Endothelial cell of umbilical vein (primary cell): ENCODE measurements around the gene ULBP3. TPM values are rescaled to one million over a fixed set of nuclear protein-coding genes. Genes with fewer than 3 reads are reported as not detected.

Experiments
- BruUV-seq: library from RNA; stranded (reverse); fragments of 400-500 nt; replicated peaks from 2 replicates; lab custom pipeline; 2021; lab: Mats Ljungman, UMichigan
- CTCF ChIA-PET: fragments of 300-600, 350-600 bp; sonication (Branson Sonifier 250); formaldehyde crosslinking; loops from one replicate; lab custom pipeline; 2021; ENCODE audit warnings: antibody characterized with exemption, inconsistent platforms; lab: Charles Lee
- POLR2A ChIA-PET: fragments of 300-600, 350-600 bp; sonication (Branson Sonifier 250); formaldehyde crosslinking; loops from one replicate; lab custom pipeline; 2021; ENCODE audit warnings: antibody characterized with exemption, inconsistent platforms; lab: Charles Lee
- DNase-seq: peaks from one replicate; pipeline ENCODE4 v3.0.0-alpha.2; 2011; ENCODE audit warnings: low read depth, low spot score
- FAIRE-seq: peaks from 2 replicates; lab custom pipeline; 2011; peaks lifted over from hg19 to GRCh38; lab: Jason Lieb, UNC
- H2AFZ ChIP-seq: 2 replicates; pipeline ENCODE4 v1.6.0; 2012; ENCODE audit warnings: low read depth, low read length, control low read depth, inconsistent platforms
- H3K27ac ChIP-seq: 2 replicates; pipeline ENCODE4 v1.5.1; 2011; ENCODE audit warnings: low read depth, mild to moderate bottlenecking, control low read depth, low read length, moderate library complexity; ENCODE audit not compliant: insufficient read depth
- H3K27me3 ChIP-seq, 2 experiments: 2 replicates each; pipeline versions ENCODE4 v1.6.0 to v1.6.1; 2011; ENCODE audit warnings: low read length in 2 of 2, mixed read lengths in 1 of 2; ENCODE audit not compliant: control insufficient read depth in 2 of 2, insufficient read depth in 2 of 2
- H3K36me3 ChIP-seq, 2 experiments: 2 replicates in 1 of 2; 3 replicates in 1 of 2; pipeline ENCODE4 v1.5.1; 2011; ENCODE audit warnings: low read length in 2 of 2, mild to moderate bottlenecking in 1 of 2, moderate library complexity in 1 of 2; ENCODE audit not compliant: control insufficient read depth in 2 of 2, insufficient read depth in 2 of 2; ENCODE audit errors: extremely low read depth in 1 of 2
- H3K4me1 ChIP-seq: 3 replicates; pipeline ENCODE4 v1.5.1; 2011; ENCODE audit warnings: mild to moderate bottlenecking, low read length; ENCODE audit not compliant: control insufficient read depth, insufficient read depth; ENCODE audit errors: extremely low read depth
- H3K4me2 ChIP-seq: 2 replicates; pipeline ENCODE4 v1.6.1; 2011; ENCODE audit warnings: low read length, control low read depth, mixed read lengths; ENCODE audit not compliant: insufficient read depth
- H3K4me3 ChIP-seq, 3 experiments: fragments of 200-600 bp in 1 of 3; sonication (generic), shearing (Covaris generic) in 1 of 3; replicated peaks in 1 of 3; 2 replicates each; pipeline ENCODE4 v1.5.1; 2011 to 2016; ENCODE audit warnings: control low read depth in 3 of 3, low read length in 3 of 3, mild to moderate bottlenecking in 2 of 3, inconsistent platforms in 1 of 3, low read depth in 1 of 3, moderate library complexity in 1 of 3; ENCODE audit not compliant: insufficient read depth in 1 of 3
- H3K79me2 ChIP-seq: 2 replicates; pipeline ENCODE4 v1.6.0; 2012; ENCODE audit warnings: low read length, inconsistent platforms; ENCODE audit not compliant: control insufficient read depth, insufficient read depth
- H3K9ac ChIP-seq: replicated peaks from 2 replicates; pipeline ENCODE3; 2011; ENCODE audit warnings: low read length, control low read depth; ENCODE audit not compliant: insufficient read depth; ENCODE audit errors: extremely low read depth
- H3K9me1 ChIP-seq: replicated peaks from 3 replicates; pipeline ENCODE4 v1.6.0; 2011; ENCODE audit warnings: mild to moderate bottlenecking, low read length; ENCODE audit not compliant: control insufficient read depth, insufficient read depth; ENCODE audit errors: extremely low read depth
- H3K9me3 ChIP-seq: replicated peaks from 2 replicates; pipeline ENCODE4 v1.5.1; 2012; ENCODE audit warnings: low read length, inconsistent platforms; ENCODE audit not compliant: control insufficient read depth, insufficient read depth
- H4K20me1 ChIP-seq: replicated peaks from 2 replicates; pipeline ENCODE3; 2011; ENCODE audit warnings: mild to moderate bottlenecking, low read length; ENCODE audit not compliant: control insufficient read depth, insufficient read depth; ENCODE audit errors: extremely low read depth
- EZH2 ChIP-seq: IDR thresholded peaks from 2 replicates; pipeline ENCODE4 v1.6.1; 2012; ENCODE audit warnings: borderline replicate concordance, low read depth, mild to moderate bottlenecking, moderate library complexity, low read length, inconsistent platforms; ENCODE audit not compliant: severe bottlenecking
- FOS ChIP-seq: IDR thresholded peaks from 2 replicates; pipeline ENCODE4 v1.6.1; 2011; ENCODE audit warnings: mild to moderate bottlenecking, low read length, moderate library complexity, borderline replicate concordance; ENCODE audit not compliant: insufficient read depth
- GATA2 ChIP-seq: IDR thresholded peaks from 2 replicates; pipeline ENCODE4 v1.7.0; 2011; ENCODE audit warnings: low read depth, mild to moderate bottlenecking, moderate library complexity, mixed read lengths, low read length; ENCODE audit not compliant: insufficient read length, insufficient read depth
- JUN ChIP-seq: IDR thresholded peaks from 2 replicates; pipeline ENCODE4 v1.6.1; 2011; ENCODE audit warnings: borderline replicate concordance, low read depth; ENCODE audit not compliant: insufficient read length, insufficient read depth
- MYC ChIP-seq: IDR thresholded peaks from one replicate; pipeline ENCODE4 v1.6.1; 2011; ENCODE audit warnings: mild to moderate bottlenecking, low read depth, low read length
- POLR2A ChIP-seq: IDR thresholded peaks from 2 replicates; pipeline ENCODE4 v1.6.1; 2012; ENCODE audit warnings: low read depth, mild to moderate bottlenecking, control low read depth, low read length
- POLR2AphosphoS5 ChIP-seq: IDR thresholded peaks from 2 replicates; pipeline ENCODE4 v1.6.1; 2012; ENCODE audit warnings: low read depth, mild to moderate bottlenecking, control low read depth, low read length, moderate library complexity; ENCODE audit not compliant: insufficient read depth
- dilution Hi-C: fragments of 300-500 bp; cut with MboI; formaldehyde crosslinking; loops from one replicate; pipeline ENCODE4 v1.15.0; 2019; ENCODE audit warnings: low sequenced_read_pairs; ENCODE audit not compliant: extremely low pct_ligation_motif_present
- intact Hi-C: fragments of 100-400 bp; cut with micrococcal nuclease; formaldehyde crosslinking; loops from one replicate; pipeline ENCODE4 v1.10.0; 2022
- polyA plus RNA-seq, 4 experiments: library from polyadenylated mRNA; depleted of rRNA in 3 of 4; stranded (reverse) in 3 of 4; unstranded in 1 of 4; fragments of >200 nt; gene quantifications; 2 replicates each; pipeline versions ENCODE4 v1.2.1 to v1.2.3, GENCODE V29; 2011 to 2012; ENCODE audit warnings: missing spikeins in 1 of 4
- total RNA-seq: library from RNA; stranded (reverse); gene quantifications from 2 replicates; pipeline ENCODE4 v1.2.3, GENCODE V29; 2021
- TF ChIP-seq, protein P1 (sequence below): IDR thresholded peaks from 2 replicates; pipeline ENCODE4 v1.6.1; 2011; ENCODE audit not compliant: insufficient read depth, insufficient read length
- TF ChIP-seq, protein P2 (sequence below), 2 donors: IDR thresholded peaks; 1 replicate in 1 of 2; 2 replicates in 1 of 2; pipeline ENCODE4 v1.5.1; 2011; ENCODE audit warnings: low read length in 2 of 2, mild to moderate bottlenecking in 2 of 2, moderate library complexity in 2 of 2, control low read depth in 1 of 2, inconsistent platforms in 1 of 2, low read depth in 1 of 2; ENCODE audit not compliant: insufficient read depth in 1 of 2; ENCODE audit errors: extremely low read depth in 1 of 2

Gene ULBP3
- total and polyA plus RNA-seq, 2 donors (not counting 3 experiments of a cell fraction or from before 2014, with no cell fraction given): 7.1 to 12.8 TPM

DNA sequence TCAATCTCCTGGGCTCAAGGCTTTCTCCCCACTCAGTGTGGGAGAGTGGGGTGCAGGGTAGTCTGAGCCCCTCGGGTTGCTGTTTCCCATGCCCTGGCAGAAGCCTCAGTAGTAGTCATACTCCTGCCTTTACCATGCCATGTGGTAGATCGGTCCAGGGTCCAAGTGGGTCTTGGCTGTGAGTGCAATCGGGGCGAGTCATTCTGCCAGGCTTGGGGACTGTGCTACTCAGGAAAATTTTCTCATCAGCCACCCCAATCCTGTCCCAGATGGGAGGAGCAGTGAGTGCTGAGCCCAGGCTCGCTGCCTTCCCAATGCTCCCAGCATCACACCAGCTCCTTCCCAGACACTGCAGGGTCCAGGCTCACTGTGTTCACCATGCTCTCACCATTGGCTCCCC is 32.8 kb downstream of the ULBP3 start:
- dilution Hi-C loops: no loop called here
- Histone ChIP-seq H3K4me2 (no peak overlapping the region), H3K79me2 (no peaks in the 10 kb centered on the region), H3K4me1 (no peaks in the 10 kb centered on the region), H3K9me1 (no peaks in the 10 kb centered on the region), H3K9me3 (no peaks in the 10 kb centered on the region), H4K20me1 (no peaks in the 10 kb centered on the region), H3K9ac (no peak overlapping the region), H3K27me3 (peaks cover 56 to 63% of the 10 kb centered on the region in 2 experiments), H3K4me3 (no peak overlapping the region), H3K27ac (no peak overlapping the region), H2AFZ (no peak overlapping the region), H3K36me3 (no peaks in the 10 kb centered on the region)
- FAIRE-seq (no peak), DNase-seq (no peak)
- ChIA-PET CTCF (interaction anchor here (1.4 kb wide), 1 partner anchor 19 kb away, joined by 3 read pairs; no protein-coding TSS in a partner anchor), POLR2A (no interaction called here)
- no peak for TF ChIP-seq POLR2AphosphoS5
- TF ChIP-seq POLR2A: no peak
- TF ChIP-seq MYC: no peak
- TF ChIP-seq, protein P1, sequence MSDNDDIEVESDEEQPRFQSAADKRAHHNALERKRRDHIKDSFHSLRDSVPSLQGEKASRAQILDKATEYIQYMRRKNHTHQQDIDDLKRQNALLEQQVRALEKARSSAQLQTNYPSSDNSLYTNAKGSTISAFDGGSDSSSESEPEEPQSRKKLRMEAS: no peak
- no peak for TF ChIP-seq JUN
- TF ChIP-seq, protein P2, sequence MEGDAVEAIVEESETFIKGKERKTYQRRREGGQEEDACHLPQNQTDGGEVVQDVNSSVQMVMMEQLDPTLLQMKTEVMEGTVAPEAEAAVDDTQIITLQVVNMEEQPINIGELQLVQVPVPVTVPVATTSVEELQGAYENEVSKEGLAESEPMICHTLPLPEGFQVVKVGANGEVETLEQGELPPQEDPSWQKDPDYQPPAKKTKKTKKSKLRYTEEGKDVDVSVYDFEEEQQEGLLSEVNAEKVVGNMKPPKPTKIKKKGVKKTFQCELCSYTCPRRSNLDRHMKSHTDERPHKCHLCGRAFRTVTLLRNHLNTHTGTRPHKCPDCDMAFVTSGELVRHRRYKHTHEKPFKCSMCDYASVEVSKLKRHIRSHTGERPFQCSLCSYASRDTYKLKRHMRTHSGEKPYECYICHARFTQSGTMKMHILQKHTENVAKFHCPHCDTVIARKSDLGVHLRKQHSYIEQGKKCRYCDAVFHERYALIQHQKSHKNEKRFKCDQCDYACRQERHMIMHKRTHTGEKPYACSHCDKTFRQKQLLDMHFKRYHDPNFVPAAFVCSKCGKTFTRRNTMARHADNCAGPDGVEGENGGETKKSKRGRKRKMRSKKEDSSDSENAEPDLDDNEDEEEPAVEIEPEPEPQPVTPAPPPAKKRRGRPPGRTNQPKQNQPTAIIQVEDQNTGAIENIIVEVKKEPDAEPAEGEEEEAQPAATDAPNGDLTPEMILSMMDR (IDR thresholded peaks at IDR 0.05; ENCODE audit: extremely low read depth in 1 of 2, insufficient read depth in 1 of 2, low read depth in 1 of 2, low read length in 2 of 2): no peak
- no peak for TF ChIP-seq EZH2
- no peak for TF ChIP-seq FOS
- no peak for TF ChIP-seq GATA2
- intact Hi-C loops: no loop called here
- BruUV-seq: no TSS peak
